Measurements from ENCODE around the gene AMBP.
A peak's percentile ranks its signal among the peaks of the same experiment; 100 is the strongest.

AMBP gene

GRCh38 chr9:114027863-114028465 lies 50.1 kb downstream of the AMBP start:
- DNase-seq = no peak
- intact Hi-C loops (cut with DNase I) = no loop called here

- DNase-seq = peak in 1 of 42 donors; percentile 33
- intact Hi-C loops (cut with DNase I) = no loop called here
These were observed 50.8 kb downstream of the AMBP start for GRCh38 chr9:114027159-114027862.

- intact Hi-C loops (cut with DNase I) = no loop called here
- no peak for DNase-seq
These were observed 51.8 kb downstream of the AMBP start for GRCh38 chr9:114026335-114026734.

- intact Hi-C loops (cut with DNase I) = no loop called here
These were observed 52.3 kb downstream of the AMBP start for GRCh38 chr9:114025760-114026159.

GRCh38 chr9:114025196-114025753 lies 52.8 kb downstream of the AMBP start:
- intact Hi-C loops (cut with DNase I) = no loop called here
- DNase-seq = no peak

More at GRCh38 chr9:114025760-114026159, 52.3 kb downstream of the AMBP start:
- no peak for DNase-seq

- DNase-seq = no peak
- intact Hi-C loops (cut with DNase I) = no loop called here
These were observed 54.1 kb downstream of the AMBP start for GRCh38 chr9:114023961-114024360.

- intact Hi-C loops (cut with DNase I) = no loop called here
- DNase-seq = no peak
These were observed 56.5 kb downstream of the AMBP start for GRCh38 chr9:114021578-114021977.

- intact Hi-C loops (cut with DNase I) = no loop called here
- peak in 5 of 42 donors; percentile 1 to 27 (median 9) for DNase-seq
These were observed 60.1 kb downstream of the AMBP start for GRCh38 chr9:114017741-114018715.

- DNase-seq = peak in 5 of 42 donors; percentile 2 to 19 (median 3)
- intact Hi-C loops (cut with DNase I) = no loop called here
These were observed 61.3 kb downstream of the AMBP start for GRCh38 chr9:114016629-114017423.

GRCh38 chr9:114016101-114016500 lies 62.0 kb downstream of the AMBP start:
- intact Hi-C loops (cut with DNase I) = no loop called here
- DNase-seq = peak in 4 of 42 donors; percentile 12 to 23 (median 19)

- DNase-seq = no peak
- intact Hi-C loops (cut with DNase I) = no loop called here
These were observed 62.5 kb downstream of the AMBP start for GRCh38 chr9:114015607-114016006.

GRCh38 chr9:114014044-114014443 lies 64.1 kb downstream of the AMBP start:
- intact Hi-C loops (cut with DNase I) = no loop called here
- no peak for DNase-seq

- DNase-seq = peak in 3 of 42 donors; percentile 2 to 17 (median 3)
These were observed 66.0 kb downstream of the AMBP start for GRCh38 chr9:114012126-114012525.

GRCh38 chr9:114011313-114011712 lies 66.8 kb downstream of the AMBP start:
- peak in 6 of 42 donors; percentile 2 to 20 (median 12) for DNase-seq
- intact Hi-C loops (cut with DNase I) = no loop called here

More at GRCh38 chr9:114012126-114012525, 66.0 kb downstream of the AMBP start:
- intact Hi-C loops (cut with DNase I) = no loop called here

Data from head of caudate nucleus (tissue), 42 donors.